Activated T-cell treated with anti-CD3 and anti-CD28 coated beads, Interleukin-2, amount 50 U/mL, for 24 hours (primary cell): ENCODE measurements around the gene CPNE5.

ENCODE experiments used
- DNase-seq: peaks from one replicate; pipeline ENCODE4 v3.0.0-alpha.2; 2020
- H3K27ac Mint-ChIP-seq: 2 replicates; pipeline ENCODE4 v1.8.0; 2020; ENCODE audit warnings: mild to moderate bottlenecking, mixed read lengths
- H3K27me3 Mint-ChIP-seq: 2 replicates; pipeline ENCODE4 v1.8.0; 2020; ENCODE audit warnings: mixed read lengths
- H3K36me3 Mint-ChIP-seq: 2 replicates; pipeline ENCODE4 v1.8.0; 2020; ENCODE audit warnings: low read depth, mixed read lengths
- H3K4me1 Mint-ChIP-seq: 2 replicates; pipeline ENCODE4 v1.8.0; 2020; ENCODE audit warnings: low read depth, mixed read lengths
- H3K4me3 Mint-ChIP-seq: 2 replicates; pipeline ENCODE4 v1.8.0; 2020; ENCODE audit warnings: mild to moderate bottlenecking, moderate library complexity, mixed read lengths
- H3K9me3 Mint-ChIP-seq: 2 replicates; pipeline ENCODE4 v1.8.0; 2020; ENCODE audit warnings: mixed read lengths

CPNE5 gene

GRCh38 chr6:36692861-36693702 is 146.2 kb downstream of the CPNE5 start:
- DNase-seq, result no peak
- H3K4me1 Mint-ChIP-seq, result peaks cover 43% of the 10 kb centered on the region
- H3K9me3 Mint-ChIP-seq, result no peaks in the 10 kb centered on the region
- H3K27me3 Mint-ChIP-seq, result no peaks in the 10 kb centered on the region
- no peak overlapping the region for H3K4me3 Mint-ChIP-seq
- no peak overlapping the region for H3K27ac Mint-ChIP-seq
- H3K36me3 Mint-ChIP-seq, result no peaks in the 10 kb centered on the region

GRCh38 chr6:36692220-36692619 is 147.0 kb downstream of the CPNE5 start:
- H3K27ac Mint-ChIP-seq, result peak overlapping the region; percentile 42
- H3K9me3 Mint-ChIP-seq, result no peaks in the 10 kb centered on the region
- H3K4me3 Mint-ChIP-seq, result no peak overlapping the region
- peaks cover 5% of the 10 kb centered on the region for H3K36me3 Mint-ChIP-seq
- H3K4me1 Mint-ChIP-seq, result peaks cover 43% of the 10 kb centered on the region
- no peak for DNase-seq
- H3K27me3 Mint-ChIP-seq, result no peaks in the 10 kb centered on the region

- Mint-ChIP-seq H3K27ac (no peak overlapping the region), H3K27me3 (no peaks in the 10 kb centered on the region), H3K4me1 (peaks cover 38% of the 10 kb centered on the region), H3K9me3 (no peaks in the 10 kb centered on the region), H3K4me3 (no peak overlapping the region), H3K36me3 (peaks cover 11% of the 10 kb centered on the region)
- DNase-seq, result no peak
Measured at GRCh38 chr6:36691612-36692011, 147.6 kb downstream of the CPNE5 start.

GRCh38 chr6:36691011-36691410 is 148.2 kb downstream of the CPNE5 start:
- Mint-ChIP-seq H3K4me3 (no peak overlapping the region), H3K4me1 (peaks cover 38% of the 10 kb centered on the region)

More at GRCh38 chr6:36691011-36691410, 148.2 kb downstream of the CPNE5 start:
- no peak for DNase-seq
- Mint-ChIP-seq H3K27ac (no peak overlapping the region), H3K36me3 (peaks cover 16% of the 10 kb centered on the region), H3K9me3 (no peaks in the 10 kb centered on the region), H3K27me3 (no peaks in the 10 kb centered on the region)
